GM12891 (cell line): ENCODE results near the gene TLR7.

ENCODE experiments used
- POLR2A ChIP-seq: IDR thresholded peaks from 2 replicates; pipeline ENCODE4 v1.6.1; 2011; ENCODE audit warnings: low read depth, low read length, control low read depth
- POLR2AphosphoS5 ChIP-seq: IDR thresholded peaks from 2 replicates; pipeline ENCODE4 v1.6.1; 2011; ENCODE audit warnings: low read depth, low read length, control low read depth
- SPI1 ChIP-seq: IDR thresholded peaks from 2 replicates; pipeline ENCODE4 v1.6.1; 2011; ENCODE audit warnings: low read depth, low read length, control low read depth
- TAF1 ChIP-seq: IDR thresholded peaks from 2 replicates; pipeline ENCODE4 v1.6.1; 2011; ENCODE audit warnings: low read depth, low read length, control low read depth

- TF ChIP-seq POLR2AphosphoS5 (no peak), POLR2A (no peak), SPI1 (no peak), TAF1 (no peak)
These were observed 27.5 kb downstream of the TLR7 start for GRCh38 chrX:12894074-12895030.
